H1 (cell line): Measurements from ENCODE around the gene ADAMTSL2.

Source experiments
- CEBPB ChIP-seq: IDR thresholded peaks from 2 replicates; pipeline ENCODE4 v1.6.1; 2012; ENCODE audit warnings: low read depth, low read length
- CREB1 ChIP-seq: IDR thresholded peaks from 2 replicates; pipeline ENCODE4 v1.6.1; 2012; ENCODE audit warnings: inconsistent platforms
- KDM1A ChIP-seq: fragments of 200-600, 300-600 bp; sonication (generic); IDR thresholded peaks from 2 replicates; pipeline ENCODE4 v1.7.1; 2016; ENCODE audit warnings: mild to moderate bottlenecking, low read length, borderline replicate concordance
- PHF8 ChIP-seq: fragments of 200-600 bp; sonication (generic); conservative IDR thresholded peaks from 2 replicates; pipeline ENCODE4 v1.7.1; 2012; ENCODE audit warnings: low read depth, mild to moderate bottlenecking, inconsistent platforms, low read length, moderate library complexity
- POLR2AphosphoS5 ChIP-seq: IDR thresholded peaks from 2 replicates; pipeline ENCODE4 v1.6.1; 2011; ENCODE audit warnings: low read depth, low read length
- RFX5 ChIP-seq: IDR thresholded peaks from 2 replicates; pipeline ENCODE4 v1.6.1; 2011; ENCODE audit warnings: low read depth, low read length, improper control_type of control experiment, borderline replicate concordance
- YY1 ChIP-seq: IDR thresholded peaks from 2 replicates; pipeline ENCODE4 v1.6.1; 2011; ENCODE audit warnings: low read depth, mild to moderate bottlenecking, low read length
- TF ChIP-seq, protein P1 (sequence below), 3 experiments: IDR thresholded peaks; 1 replicate in 2 of 3; 2 replicates in 1 of 3; pipeline versions ENCODE4 v1.5.1 to v1.6.1; 2011; ENCODE audit warnings: low read length in 3 of 3, mild to moderate bottlenecking in 3 of 3, inconsistent platforms in 2 of 3, low read depth in 1 of 3, moderate library complexity in 1 of 3; ENCODE audit not compliant: insufficient read depth in 1 of 3; ENCODE audit errors: control extremely low read depth in 1 of 3

DNA sequence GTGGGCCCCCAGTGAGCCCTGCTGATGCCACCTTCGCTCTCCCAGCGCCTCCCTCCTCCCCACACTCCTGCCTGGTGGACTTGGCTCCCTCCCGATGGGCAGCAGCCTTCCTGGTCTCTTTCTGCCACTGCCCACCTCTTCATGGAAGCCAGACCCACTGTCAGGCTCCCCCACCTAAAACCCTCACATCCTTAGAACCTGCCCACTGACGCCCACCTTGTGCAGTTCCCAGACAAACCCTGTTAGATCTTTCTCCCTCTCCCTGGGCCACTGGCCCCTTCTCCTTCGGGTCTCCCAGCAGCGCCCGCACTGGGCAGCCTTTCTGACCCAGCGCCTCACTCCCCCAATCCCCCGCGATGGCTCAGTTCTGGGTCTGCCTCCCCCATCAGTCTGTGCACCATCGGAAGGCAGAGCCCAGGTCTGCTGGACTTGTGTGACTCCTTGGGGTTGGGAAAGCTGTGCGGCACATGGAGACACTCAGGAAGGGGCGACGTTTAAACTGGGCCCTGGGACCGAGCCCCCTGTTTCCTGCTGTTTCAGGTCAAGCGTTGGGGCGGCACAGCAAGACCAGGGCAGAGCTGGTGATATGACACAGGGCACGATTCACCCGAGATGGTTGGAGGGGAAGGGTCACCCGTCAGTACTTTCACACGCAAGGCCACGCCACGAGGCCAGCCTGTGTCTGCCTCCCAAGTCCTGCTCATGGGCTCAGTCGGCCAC is 27.1 kb upstream of the ADAMTSL2 start:
- TF ChIP-seq, protein P1, sequence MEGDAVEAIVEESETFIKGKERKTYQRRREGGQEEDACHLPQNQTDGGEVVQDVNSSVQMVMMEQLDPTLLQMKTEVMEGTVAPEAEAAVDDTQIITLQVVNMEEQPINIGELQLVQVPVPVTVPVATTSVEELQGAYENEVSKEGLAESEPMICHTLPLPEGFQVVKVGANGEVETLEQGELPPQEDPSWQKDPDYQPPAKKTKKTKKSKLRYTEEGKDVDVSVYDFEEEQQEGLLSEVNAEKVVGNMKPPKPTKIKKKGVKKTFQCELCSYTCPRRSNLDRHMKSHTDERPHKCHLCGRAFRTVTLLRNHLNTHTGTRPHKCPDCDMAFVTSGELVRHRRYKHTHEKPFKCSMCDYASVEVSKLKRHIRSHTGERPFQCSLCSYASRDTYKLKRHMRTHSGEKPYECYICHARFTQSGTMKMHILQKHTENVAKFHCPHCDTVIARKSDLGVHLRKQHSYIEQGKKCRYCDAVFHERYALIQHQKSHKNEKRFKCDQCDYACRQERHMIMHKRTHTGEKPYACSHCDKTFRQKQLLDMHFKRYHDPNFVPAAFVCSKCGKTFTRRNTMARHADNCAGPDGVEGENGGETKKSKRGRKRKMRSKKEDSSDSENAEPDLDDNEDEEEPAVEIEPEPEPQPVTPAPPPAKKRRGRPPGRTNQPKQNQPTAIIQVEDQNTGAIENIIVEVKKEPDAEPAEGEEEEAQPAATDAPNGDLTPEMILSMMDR (IDR thresholded peaks at IDR 0.05; ENCODE audit: control extremely low read depth in 1 of 3, insufficient read depth in 1 of 3, low read depth in 1 of 3, low read length in 3 of 3): no peak
- no peak for TF ChIP-seq YY1
- TF ChIP-seq KDM1A: no peak
- TF ChIP-seq CREB1: no peak
- no peak for TF ChIP-seq RFX5
- TF ChIP-seq POLR2AphosphoS5: no peak
- TF ChIP-seq PHF8: no peak
- TF ChIP-seq CEBPB: no peak
